ENCODE data around the gene LAMC3. TPM values are rescaled to one million over a fixed set of nuclear protein-coding genes. Genes with fewer than 3 reads are reported as not detected.

The LAMC3 gene
- total RNA-seq, 3 donors from 2014 or later: 2.1 to 8.5 (median 7.8) TPM

GRCh38 chr9:130993303-130994030, 15.5 kb upstream of the LAMC3 start:
- intact Hi-C loops (cut with DNase I; ENCODE audit: low total_unique reads): no loop called here
- TF ChIP-seq POLR2A (IDR thresholded peaks at IDR 0.05) (no peak), POLR2AphosphoS5 (IDR thresholded peaks at IDR 0.05) (no peak), CTCF (IDR thresholded peaks at IDR 0.05) (no peak)
- no peak for DNase-seq (ENCODE audit: low spot score in 2 of 2)
- no peaks in the 10 kb centered on the region for H3K9me3 ChIP-seq
- no peak overlapping the region for H3K4me3 ChIP-seq
- no peaks in the 10 kb centered on the region for H3K4me1 ChIP-seq
- H3K27me3 ChIP-seq: peaks cover 0 to 5% of the 10 kb centered on the region in 2 donors
- no peak overlapping the region for H3K27ac ChIP-seq
- H3K36me3 ChIP-seq: no peaks in the 10 kb centered on the region

GRCh38 chr9:130994135-130995085, 14.6 kb upstream of the LAMC3 start:
- H3K27ac ChIP-seq: no peak overlapping the region
- no peaks in the 10 kb centered on the region for H3K9me3 ChIP-seq
- no peaks in the 10 kb centered on the region for H3K36me3 ChIP-seq
- TF ChIP-seq POLR2AphosphoS5 (IDR thresholded peaks at IDR 0.05): no peak
- no peak for TF ChIP-seq POLR2A (IDR thresholded peaks at IDR 0.05)
- TF ChIP-seq CTCF (IDR thresholded peaks at IDR 0.05): no peak
- H3K4me3 ChIP-seq: no peak overlapping the region
- intact Hi-C loops (cut with DNase I; ENCODE audit: low total_unique reads): no loop called here
- H3K4me1 ChIP-seq: no peaks in the 10 kb centered on the region
- H3K27me3 ChIP-seq: peaks cover 0 to 10% of the 10 kb centered on the region in 2 donors
- DNase-seq (ENCODE audit: low spot score in 2 of 2): no peak

GRCh38 chr9:130995086-130996011, 13.6 kb upstream of the LAMC3 start:
- no peaks in the 10 kb centered on the region for H3K36me3 ChIP-seq
- no peaks in the 10 kb centered on the region for H3K9me3 ChIP-seq
- intact Hi-C loops (cut with DNase I; ENCODE audit: low total_unique reads): no loop called here
- no peaks in the 10 kb centered on the region for H3K4me1 ChIP-seq
- no peak overlapping the region for H3K4me3 ChIP-seq
- peaks cover 0 to 10% of the 10 kb centered on the region in 2 donors for H3K27me3 ChIP-seq
- H3K27ac ChIP-seq: no peak overlapping the region
- no peak for DNase-seq (ENCODE audit: low spot score in 2 of 2)
- TF ChIP-seq POLR2A (IDR thresholded peaks at IDR 0.05) (no peak), POLR2AphosphoS5 (IDR thresholded peaks at IDR 0.05) (no peak), CTCF (IDR thresholded peaks at IDR 0.05) (no peak)

GRCh38 chr9:130996205-130996604, 12.8 kb upstream of the LAMC3 start:
- Histone ChIP-seq H3K4me1 (no peaks in the 10 kb centered on the region), H3K27me3 (peaks cover 0 to 18% of the 10 kb centered on the region in 2 donors), H3K27ac (no peak overlapping the region), H3K9me3 (no peaks in the 10 kb centered on the region), H3K36me3 (no peaks in the 10 kb centered on the region), H3K4me3 (no peak overlapping the region)
- intact Hi-C loops (cut with DNase I; ENCODE audit: low total_unique reads): no loop called here
- DNase-seq (ENCODE audit: low spot score in 2 of 2): no peak
- TF ChIP-seq POLR2AphosphoS5 (IDR thresholded peaks at IDR 0.05) (no peak), CTCF (IDR thresholded peaks at IDR 0.05) (no peak), POLR2A (IDR thresholded peaks at IDR 0.05) (no peak)

Data from breast epithelium (tissue), 4 donors.